Astrocyte (in vitro differentiated cells and primary cell): ENCODE results near the gene COX7B2. TPM values are rescaled to one million over a fixed set of nuclear protein-coding genes. Genes with fewer than 3 reads are reported as not detected.

Source experiments
- DNase-seq: peaks from one replicate; pipeline ENCODE4 v3.0.0-alpha.2; 2010; ENCODE audit warnings: low read depth
- FAIRE-seq: peaks from 2 replicates; lab custom pipeline; 2011; peaks lifted over from hg19 to GRCh38; lab: Jason Lieb, UNC
- H2AFZ ChIP-seq: 2 replicates; pipeline ENCODE4 v1.6.0; 2012; ENCODE audit warnings: low read depth, low read length, inconsistent platforms
- H3K27ac ChIP-seq: 2 replicates; pipeline ENCODE4 v1.5.1; 2011; ENCODE audit warnings: low read depth, low read length, inconsistent platforms
- H3K27me3 ChIP-seq: 2 replicates; pipeline ENCODE4 v1.6.0; 2011; ENCODE audit warnings: low read length, inconsistent platforms; ENCODE audit not compliant: insufficient read depth
- H3K36me3 ChIP-seq: 2 replicates; pipeline ENCODE4 v1.5.1; 2011; ENCODE audit warnings: low read length, inconsistent platforms; ENCODE audit not compliant: insufficient read depth
- H3K4me1 ChIP-seq: 2 replicates; pipeline ENCODE4 v1.5.1; 2011; ENCODE audit warnings: low read length, inconsistent platforms; ENCODE audit not compliant: insufficient read depth
- H3K4me2 ChIP-seq: 2 replicates; pipeline ENCODE4 v1.6.0; 2012; ENCODE audit warnings: low read length, inconsistent platforms
- H3K4me3 ChIP-seq: 2 replicates; pipeline ENCODE4 v1.5.1; 2011; ENCODE audit warnings: low read depth, mild to moderate bottlenecking, low read length, inconsistent platforms; ENCODE audit not compliant: insufficient read depth
- H3K79me2 ChIP-seq: 2 replicates; pipeline ENCODE4 v1.6.0; 2012; ENCODE audit warnings: mild to moderate bottlenecking, low read length, inconsistent platforms; ENCODE audit not compliant: insufficient read depth
- H3K9ac ChIP-seq: 2 replicates; pipeline ENCODE4 v1.6.0; 2012; ENCODE audit warnings: mild to moderate bottlenecking, low read length, inconsistent platforms
- H3K9me3 ChIP-seq: 2 replicates; pipeline ENCODE4 v1.5.1; 2012; ENCODE audit warnings: low read depth, mild to moderate bottlenecking, low read length, inconsistent platforms; ENCODE audit not compliant: insufficient read depth
- H4K20me1 ChIP-seq: 2 replicates; pipeline ENCODE4 v1.6.0; 2012; ENCODE audit warnings: low read length, inconsistent platforms; ENCODE audit not compliant: insufficient read depth
- H3K27ac Mint-ChIP-seq: one replicate; pipeline ENCODE4 v1.8.0; 2021; ENCODE audit warnings: mild to moderate bottlenecking, mixed read lengths; ENCODE audit not compliant: unreplicated experiment
- H3K27me3 Mint-ChIP-seq: one replicate; pipeline ENCODE4 v1.8.0; 2021; ENCODE audit warnings: low read depth, mixed read lengths; ENCODE audit not compliant: unreplicated experiment
- H3K36me3 Mint-ChIP-seq: one replicate; pipeline ENCODE4 v1.8.0; 2021; ENCODE audit warnings: low read depth, mixed read lengths; ENCODE audit not compliant: unreplicated experiment
- H3K4me1 Mint-ChIP-seq: one replicate; pipeline ENCODE4 v1.8.0; 2021; ENCODE audit warnings: low read depth, mixed read lengths; ENCODE audit not compliant: unreplicated experiment
- H3K4me3 Mint-ChIP-seq: one replicate; pipeline ENCODE4 v1.8.0; 2021; ENCODE audit warnings: mild to moderate bottlenecking, moderate library complexity, mixed read lengths; ENCODE audit not compliant: unreplicated experiment
- H3K9me3 Mint-ChIP-seq: one replicate; pipeline ENCODE4 v1.8.0; 2021; ENCODE audit warnings: mild to moderate bottlenecking, mixed read lengths; ENCODE audit not compliant: unreplicated experiment
- CTCF ChIP-seq: IDR thresholded peaks from 2 replicates; pipeline ENCODE4 v1.5.1; 2011; ENCODE audit warnings: low read depth, mild to moderate bottlenecking, inconsistent platforms, low read length, moderate library complexity; ENCODE audit not compliant: insufficient read depth
- EZH2 ChIP-seq: IDR thresholded peaks from 2 replicates; pipeline ENCODE4 v1.6.1; 2012; ENCODE audit warnings: mild to moderate bottlenecking, low read length, inconsistent platforms; ENCODE audit not compliant: insufficient read depth
- total RNA-seq: library from RNA; stranded (reverse); gene quantifications from 2 replicates; pipeline ENCODE4 v1.2.1, GENCODE V29; 2021

COX7B2 gene
- total RNA-seq, 1 donor from 2014 or later: not detected

DNA sequence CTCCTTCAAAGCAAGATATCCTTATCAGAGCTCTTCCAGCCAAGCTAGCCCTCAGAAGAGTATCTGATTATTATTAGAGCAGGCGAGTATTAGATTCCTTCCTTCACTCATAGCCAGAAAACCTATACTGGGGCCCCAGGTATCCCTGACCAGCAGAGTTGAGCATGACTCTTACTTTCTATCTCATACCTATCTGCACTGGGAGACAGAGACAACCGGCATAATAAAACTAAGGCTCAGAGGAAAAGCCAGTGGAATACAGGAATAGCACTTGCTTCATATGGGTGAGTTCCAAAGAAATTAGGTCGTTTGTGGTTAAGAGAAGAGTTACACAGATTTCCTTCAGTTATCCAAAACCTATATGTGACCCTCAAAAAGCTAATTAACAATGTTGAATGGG lies 41.8 kb upstream of the COX7B2 start:
- H3K4me3 ChIP-seq: no peak overlapping the region
- H3K27me3 ChIP-seq: no peaks in the 10 kb centered on the region
- no peaks in the 10 kb centered on the region for H3K79me2 ChIP-seq
- H3K27ac ChIP-seq: no peak overlapping the region
- Mint-ChIP-seq H3K9me3 (no peaks in the 10 kb centered on the region), H3K27ac (no peak overlapping the region), H3K27me3 (peaks cover 3% of the 10 kb centered on the region), H3K4me1 (peaks cover 10% of the 10 kb centered on the region), H3K4me3 (no peak overlapping the region), H3K36me3 (no peaks in the 10 kb centered on the region)
- no peak overlapping the region for H2AFZ ChIP-seq
- no peaks in the 10 kb centered on the region for H3K9me3 ChIP-seq
- peak; percentile 12 for DNase-seq
- H3K4me1 ChIP-seq: no peaks in the 10 kb centered on the region
- no peak for FAIRE-seq
- TF ChIP-seq EZH2 (no peak), CTCF (no peak)
- H3K4me2 ChIP-seq: no peak overlapping the region
- no peaks in the 10 kb centered on the region for H4K20me1 ChIP-seq
- no peak overlapping the region for H3K9ac ChIP-seq
- H3K36me3 ChIP-seq: no peaks in the 10 kb centered on the region

DNA sequence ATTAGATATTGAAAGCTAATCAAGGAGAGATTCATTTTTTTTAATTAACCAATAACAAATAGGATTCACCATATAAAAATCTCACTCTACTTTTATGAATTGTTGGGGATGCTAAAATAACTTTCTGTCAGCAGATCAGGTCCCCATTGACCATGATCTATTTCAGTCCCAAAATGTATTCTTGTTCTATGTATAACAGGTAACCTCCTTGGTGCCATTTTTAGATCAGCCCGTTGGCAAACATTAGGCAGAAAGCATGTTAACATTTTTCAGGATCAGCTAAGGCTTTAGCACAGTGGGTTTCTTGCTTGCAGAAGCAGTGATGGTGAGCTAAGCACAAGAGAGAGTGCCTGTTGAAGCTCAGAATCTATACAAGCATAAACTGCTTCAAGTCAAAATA lies 40.8 kb upstream of the COX7B2 start:
- no peak overlapping the region for H2AFZ ChIP-seq
- no peaks in the 10 kb centered on the region for H4K20me1 ChIP-seq
- H3K36me3 Mint-ChIP-seq: no peaks in the 10 kb centered on the region
- H3K9me3 ChIP-seq: no peaks in the 10 kb centered on the region
- H3K9me3 Mint-ChIP-seq: no peaks in the 10 kb centered on the region
- FAIRE-seq (no peak), DNase-seq (no peak)
- H3K27me3 Mint-ChIP-seq: peaks cover 3% of the 10 kb centered on the region
- H3K27ac ChIP-seq: no peak overlapping the region
- no peak overlapping the region for H3K4me2 ChIP-seq
- H3K79me2 ChIP-seq: no peaks in the 10 kb centered on the region
- no peaks in the 10 kb centered on the region for H3K4me1 ChIP-seq
- H3K4me1 Mint-ChIP-seq: peaks cover 10% of the 10 kb centered on the region
- H3K36me3 ChIP-seq: no peaks in the 10 kb centered on the region
- no peak for TF ChIP-seq EZH2
- H3K27me3 ChIP-seq: no peaks in the 10 kb centered on the region
- no peak overlapping the region for H3K4me3 Mint-ChIP-seq
- no peak overlapping the region for H3K4me3 ChIP-seq
- H3K27ac Mint-ChIP-seq: no peak overlapping the region
- H3K9ac ChIP-seq: no peak overlapping the region

DNA sequence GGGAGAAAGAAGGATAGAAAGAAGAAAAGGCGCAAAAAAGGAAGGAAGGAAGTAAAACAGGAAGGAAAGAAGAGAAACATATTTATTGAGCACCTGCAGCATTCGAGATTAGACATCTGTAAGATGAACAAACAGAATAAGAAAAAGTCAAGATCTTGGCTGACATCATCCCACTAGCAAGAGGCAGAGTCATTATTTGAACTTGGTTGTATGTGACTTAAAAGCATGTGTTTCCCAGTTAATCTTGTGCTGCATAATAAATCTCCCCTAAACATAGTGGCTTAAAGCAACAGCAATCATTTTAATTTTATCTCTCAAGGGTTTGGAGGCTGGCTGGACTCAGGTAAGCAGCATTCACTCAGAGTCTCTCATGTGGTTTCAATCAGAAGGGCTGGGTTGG lies 38.5 kb upstream of the COX7B2 start:
- DNase-seq (no peak), FAIRE-seq (no peak)
- H3K9me3 ChIP-seq: no peaks in the 10 kb centered on the region
- peak overlapping the region; percentile 31 for H2AFZ ChIP-seq
- no peak overlapping the region for H3K4me3 ChIP-seq
- no peaks in the 10 kb centered on the region for H3K79me2 ChIP-seq
- H3K36me3 ChIP-seq: no peaks in the 10 kb centered on the region
- Mint-ChIP-seq H3K36me3 (no peaks in the 10 kb centered on the region), H3K4me1 (peaks cover 10% of the 10 kb centered on the region), H3K27ac (peak overlapping the region; percentile 78), H3K9me3 (no peaks in the 10 kb centered on the region), H3K27me3 (peaks cover 1% of the 10 kb centered on the region), H3K4me3 (no peak overlapping the region)
- no peaks in the 10 kb centered on the region for H4K20me1 ChIP-seq
- TF ChIP-seq EZH2: no peak
- no peak for TF ChIP-seq CTCF
- peak overlapping the region; percentile 22 for H3K9ac ChIP-seq
- H3K4me1 ChIP-seq: no peaks in the 10 kb centered on the region
- H3K4me2 ChIP-seq: peak overlapping the region; percentile 31
- no peaks in the 10 kb centered on the region for H3K27me3 ChIP-seq
- H3K27ac ChIP-seq: peak overlapping the region; percentile 45
